Transverse colon (tissue), 4 donors: ENCODE results near the gene FAM221A. TPM values are rescaled to one million over a fixed set of nuclear protein-coding genes. Genes with fewer than 3 reads are reported as not detected.

Experiments used
- DNase-seq: peaks from one replicate; pipeline ENCODE4 v3.0.0-alpha.2; 2019
- H3K27ac ChIP-seq, 4 donors: fragments of 200-600 bp; sonication (generic); 2 replicates each; pipeline ENCODE4 v1.5.1; 2016 to 2018; ENCODE audit warnings: inconsistent platforms in 4 of 4
- H3K27me3 ChIP-seq: fragments of 200-600 bp; sonication (generic); 2 replicates; pipeline ENCODE4 v1.5.1; 2017; ENCODE audit warnings: inconsistent platforms
- H3K36me3 ChIP-seq, 4 donors: fragments of 200-600 bp; sonication (generic); 2 replicates each; pipeline ENCODE4 v1.5.1; 2017 to 2019; ENCODE audit warnings: inconsistent platforms in 4 of 4
- H3K4me1 ChIP-seq, 4 donors: fragments of 200-600 bp; sonication (generic); 2 replicates each; pipeline ENCODE4 v1.5.1; 2017 to 2020; ENCODE audit warnings: inconsistent platforms in 4 of 4
- H3K4me3 ChIP-seq, 4 donors: fragments of 200-600 bp; sonication (generic); 1 replicate in 1 of 4; 2 replicates in 3 of 4; pipeline versions ENCODE4 v1.5.1 to v1.6.1; 2017 to 2019; ENCODE audit warnings: inconsistent platforms in 4 of 4
- H3K9me3 ChIP-seq, 2 donors: fragments of 200-600 bp; sonication (generic); 2 replicates each; pipeline ENCODE4 v1.5.1; 2017 to 2019; ENCODE audit warnings: inconsistent platforms in 2 of 2
- CTCF ChIP-seq, 5 experiments: fragments of 200-600 bp in 3 of 5; fragments of 450-650 bp in 2 of 5; sonication (generic) in 3 of 5; IDR thresholded peaks; 1 replicate in 2 of 5; 2 replicates in 3 of 5; pipeline ENCODE4 v1.5.1; 2016 to 2017; ENCODE audit warnings: antibody characterized with exemption in 5 of 5, inconsistent platforms in 3 of 5, mild to moderate bottlenecking in 2 of 5, moderate library complexity in 1 of 5
- EP300 ChIP-seq: sonication (generic); formaldehyde crosslinking; IDR thresholded peaks from one replicate; pipeline ENCODE4 v1.6.1; 2017; ENCODE audit warnings: antibody characterized with exemption, low read depth
- POLR2A ChIP-seq: fragments of 450-650 bp; IDR thresholded peaks from one replicate; pipeline ENCODE4 v1.6.1; 2016; ENCODE audit warnings: antibody characterized with exemption, mild to moderate bottlenecking, moderate library complexity
- POLR2AphosphoS5 ChIP-seq, 3 donors: sonication (generic); formaldehyde crosslinking; IDR thresholded peaks; one replicate each; pipeline ENCODE4 v1.6.1; 2016; ENCODE audit warnings: antibody characterized with exemption in 3 of 3
- WGBS, 2 donors: methylation state at CpG; one replicate each; pipeline ENCODE4 v1.1.5; 2018; ENCODE audit warnings: low coverage in 1 of 2; 5-methylcytosine and 5-hydroxymethylcytosine counted together
- in situ Hi-C, 4 donors: fragments of 200-750 bp; cut with MboI; loops; one replicate each; pipeline versions ENCODE4 v1.15.0 to v1.15.1; 2017; ENCODE audit warnings: low sequenced_read_pairs in 3 of 4, low pct_ligation_motif_present in 1 of 4, low pct_unique_long_range_greater_than_20kb in 1 of 4
- intact Hi-C: fragments of 100-400 bp; cut with DNase I; formaldehyde crosslinking; loops from one replicate; pipeline ENCODE4 v1.15.1; 2023; ENCODE audit warnings: low total_unique reads
- total RNA-seq, 4 donors: library from RNA; depleted of rRNA; stranded (reverse); fragments of >200 nt; gene quantifications; one replicate each; pipeline ENCODE4 v1.1.0, GENCODE V29; 2016

FAM221A gene
- total RNA-seq, 4 donors from 2014 or later, result 7.5 to 18.4 (median 13.1) TPM

GRCh38 chr7:23712368-23713284 is 32.6 kb downstream of the FAM221A start:
- Histone ChIP-seq H3K27me3 (no peaks in the 10 kb centered on the region), H3K4me1 (peaks cover 0 to 10% (median 4%) of the 10 kb centered on the region in 4 donors), H3K4me3 (no peak overlapping the region), H3K27ac (no peak overlapping the region), H3K36me3 (no peaks in the 10 kb centered on the region), H3K9me3 (no peaks in the 10 kb centered on the region)
- TF ChIP-seq POLR2AphosphoS5 (IDR thresholded peaks at IDR 0.05) (no peak), CTCF (IDR thresholded peaks at IDR 0.05) (peak; percentile 57 to 64 (median 61)), EP300 (no peak)
- intact Hi-C loops, result loop anchor here (1.0 to 10.0 kb wide), 2 partner anchors 142 to 168 kb away; no protein-coding TSS in a partner anchor
- WGBS, 2 donors, result 41 to 46% methylated on average over 8 of the region's 8 CpGs
- no peak for DNase-seq
- in situ Hi-C loops, result loop anchor here in 1 of 4 donors (5.0 kb wide), 1 partner anchor 140 kb away; no protein-coding TSS in a partner anchor

- intact Hi-C loops, result loop anchor here (10.0 kb wide), 1 partner anchor 169 kb away; no protein-coding TSS in a partner anchor
- in situ Hi-C loops, result loop anchor here in 1 of 4 donors (5.0 kb wide), 1 partner anchor 141 kb away; no protein-coding TSS in a partner anchor
- Histone ChIP-seq H3K4me3 (no peak overlapping the region), H3K4me1 (peaks cover 0 to 8% (median 4%) of the 10 kb centered on the region in 4 donors), H3K27me3 (no peaks in the 10 kb centered on the region), H3K27ac (no peak overlapping the region), H3K36me3 (no peaks in the 10 kb centered on the region), H3K9me3 (no peaks in the 10 kb centered on the region)
- WGBS, 2 donors, result 76% methylated on average over 6 of the region's 6 CpGs
- TF ChIP-seq EP300 (no peak), CTCF (IDR thresholded peaks at IDR 0.05) (no peak), POLR2AphosphoS5 (IDR thresholded peaks at IDR 0.05) (no peak), POLR2A (no peak)
- DNase-seq, result no peak
Measured at GRCh38 chr7:23713285-23714149, 33.5 kb downstream of the FAM221A start.

- no peak overlapping the region for H3K27ac ChIP-seq
- in situ Hi-C loops, result loop anchor here in 1 of 4 donors (5.0 kb wide), 1 partner anchor 142 kb away; no protein-coding TSS in a partner anchor
- no peaks in the 10 kb centered on the region for H3K36me3 ChIP-seq
- H3K4me1 ChIP-seq, result peaks cover 0 to 5% (median 2%) of the 10 kb centered on the region in 4 donors
- no peaks in the 10 kb centered on the region for H3K9me3 ChIP-seq
- intact Hi-C loops, result loop anchor here (10.0 kb wide), 1 partner anchor 169 kb away; no protein-coding TSS in a partner anchor
- 40 to 61% methylated on average over 2 of the region's 2 CpGs for WGBS, 2 donors
- no peaks in the 10 kb centered on the region for H3K27me3 ChIP-seq
- no peak for DNase-seq
- TF ChIP-seq POLR2AphosphoS5 (IDR thresholded peaks at IDR 0.05) (no peak), EP300 (no peak), POLR2A (no peak), CTCF (IDR thresholded peaks at IDR 0.05) (no peak)
- H3K4me3 ChIP-seq, result no peak overlapping the region
Measured at GRCh38 chr7:23714150-23714464, 34.1 kb downstream of the FAM221A start.

- peaks cover 0 to 5% (median 2%) of the 10 kb centered on the region in 4 donors for H3K4me1 ChIP-seq
- no peak for DNase-seq
- H3K27ac ChIP-seq, result no peak overlapping the region
- H3K9me3 ChIP-seq, result no peaks in the 10 kb centered on the region
- in situ Hi-C loops, result loop anchor here in 1 of 4 donors (5.0 kb wide), 1 partner anchor 142 kb away; no protein-coding TSS in a partner anchor
- H3K36me3 ChIP-seq, result no peaks in the 10 kb centered on the region
- WGBS, 2 donors, result 73% methylated on average over 1 of the region's 1 CpG; no CpG with 5 or more reads in 1 of the 2 donors
- TF ChIP-seq POLR2AphosphoS5 (IDR thresholded peaks at IDR 0.05) (no peak), POLR2A (no peak), EP300 (no peak), CTCF (IDR thresholded peaks at IDR 0.05) (no peak)
- no peak overlapping the region for H3K4me3 ChIP-seq
- intact Hi-C loops, result loop anchor here (10.0 kb wide), 1 partner anchor 170 kb away; no protein-coding TSS in a partner anchor
- no peaks in the 10 kb centered on the region for H3K27me3 ChIP-seq
Measured at GRCh38 chr7:23714579-23714978, 34.6 kb downstream of the FAM221A start.
